HG03378 (cell line): ENCODE measurements around the gene ENKD1.
"Not testable (repeated sequence)": the region's sequence is repeated elsewhere in the genome, so short reads cannot be mapped to it uniquely, and the experiment has no call there.

Experiments
- ATAC-seq: cut with Tn5 transposase; IDR thresholded peaks from one replicate; pipeline ENCODE4 v1.9.1; 2021; ENCODE audit warnings: mild to moderate bottlenecking, moderate library complexity; ENCODE audit not compliant: unreplicated experiment

Gene ENKD1

GRCh38 chr16:67666559-67667452, at the start of gene ENKD1, which contains the start of gene C16orf86:
Gene ENKD1, minus strand, starts transcription at chr16:67666750. Its CDS starts 308 bp downstream, at chr16:67666442.
Gene C16orf86, plus strand, starts transcription at chr16:67666814. Its CDS starts 157 bp downstream, at chr16:67666971.
- no peak for ATAC-seq

- ATAC-seq: no peak
Observed at GRCh38 chr16:67716097-67716496, 49.5 kb upstream of the ENKD1 start.

GRCh38 chr16:67714522-67714921, 48.0 kb upstream of the ENKD1 start:
- ATAC-seq: no peak

- no peak for ATAC-seq
Observed at GRCh38 chr16:67713647-67714273, 47.2 kb upstream of the ENKD1 start.

GRCh38 chr16:67710607-67711006, 44.1 kb upstream of the ENKD1 start:
- no peak for ATAC-seq

- no peak for ATAC-seq
Observed at GRCh38 chr16:67709050-67709449, 42.5 kb upstream of the ENKD1 start.

GRCh38 chr16:67708368-67708771, 41.8 kb upstream of the ENKD1 start:
- no peak for ATAC-seq

- ATAC-seq: no peak
Observed at GRCh38 chr16:67707790-67708189, 41.2 kb upstream of the ENKD1 start.

- ATAC-seq: no peak
Observed at GRCh38 chr16:67707210-67707609, 40.7 kb upstream of the ENKD1 start.

GRCh38 chr16:67704110-67704509, 37.6 kb upstream of the ENKD1 start:
- no peak for ATAC-seq

GRCh38 chr16:67703626-67704025, 37.1 kb upstream of the ENKD1 start:
- ATAC-seq: no peak

- no peak for ATAC-seq
Observed at GRCh38 chr16:67702130-67702529, 35.6 kb upstream of the ENKD1 start.

- ATAC-seq: no peak
Observed at GRCh38 chr16:67701420-67701819, 34.9 kb upstream of the ENKD1 start.

- no peak for ATAC-seq
Observed at GRCh38 chr16:67699265-67699664, 32.7 kb upstream of the ENKD1 start.

- ATAC-seq: no peak
Observed at GRCh38 chr16:67697422-67698185, 31.1 kb upstream of the ENKD1 start.

- ATAC-seq: no peak
Observed at GRCh38 chr16:67694611-67695010, 28.1 kb upstream of the ENKD1 start.

- ATAC-seq: not testable (repeated sequence)
Observed at GRCh38 chr16:67693517-67694285, 27.2 kb upstream of the ENKD1 start.

GRCh38 chr16:67685388-67686112, 19.0 kb upstream of the ENKD1 start:
- no peak for ATAC-seq

GRCh38 chr16:67683767-67684166, 17.2 kb upstream of the ENKD1 start:
- ATAC-seq: no peak
